22Rv1 (cell line): ENCODE measurements around the gene ATP2B2.

Experiments
- CTCF ChIP-seq: fragments of 450-650 bp; IDR thresholded peaks from 2 replicates; pipeline ENCODE4 v1.5.1; 2017; ENCODE audit warnings: mild to moderate bottlenecking
- ZFX ChIP-seq: fragments of 450-650 bp; IDR thresholded peaks from 2 replicates; pipeline ENCODE4 v1.6.1; 2017; ENCODE audit warnings: antibody characterized with exemption, borderline replicate concordance

DNA sequence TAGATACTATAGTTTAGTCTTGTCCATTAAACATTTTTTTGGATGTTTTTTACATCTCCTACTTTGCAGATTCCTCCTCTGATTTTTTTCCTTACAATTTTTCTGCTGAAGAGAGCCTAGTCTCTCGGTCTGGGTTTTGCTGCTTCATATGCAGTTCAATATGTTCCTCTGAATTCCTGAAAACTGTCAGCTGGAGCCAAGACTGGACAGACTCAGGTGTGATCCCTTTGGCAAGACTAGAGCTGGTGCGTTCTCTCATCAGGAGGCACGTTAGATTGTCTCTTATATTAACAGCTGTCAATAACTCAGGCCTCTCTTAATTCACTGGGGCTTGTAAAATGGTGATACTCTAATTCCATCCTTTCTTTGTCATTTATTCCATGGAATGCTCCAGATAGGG, 199.2 kb downstream of the ATP2B2 start:
- no peak for TF ChIP-seq CTCF
- no peak for TF ChIP-seq ZFX
